Colonic mucosa (tissue), 4 donors: ENCODE data around the gene HBE1. TPM values are rescaled to one million over a fixed set of nuclear protein-coding genes. Genes with fewer than 3 reads are reported as not detected.
"Not testable (repeated sequence)": the region's sequence is repeated elsewhere in the genome, so short reads cannot be mapped to it uniquely, and the experiment has no call there.

Source experiments
- DNase-seq: peaks from one replicate; pipeline ENCODE4 v3.0.0-alpha.2; 2020
- H3K27ac ChIP-seq: fragments of 200-600 bp; one replicate; pipeline ENCODE4 v1.8.0; 2021
- H3K27me3 ChIP-seq: fragments of 200-600 bp; one replicate; pipeline ENCODE4 v1.8.0; 2021
- H3K36me3 ChIP-seq: fragments of 200-600 bp; one replicate; pipeline ENCODE4 v1.8.0; 2021
- H3K4me1 ChIP-seq: fragments of 200-600 bp; one replicate; pipeline ENCODE4 v1.8.0; 2021; ENCODE audit warnings: mild to moderate bottlenecking
- H3K4me3 ChIP-seq: fragments of 200-600 bp; one replicate; pipeline ENCODE4 v1.8.0; 2021
- H3K9ac ChIP-seq, 2 donors: one replicate each; pipeline ENCODE4 v1.7.0; 2013; ENCODE audit warnings: control low read depth in 2 of 2, low read depth in 2 of 2, low read length in 2 of 2
- H3K9me3 ChIP-seq: fragments of 200-600 bp; one replicate; pipeline ENCODE4 v1.8.0; 2021
- CTCF ChIP-seq: fragments of 200-600 bp; IDR thresholded peaks from one replicate; pipeline ENCODE4 v1.8.0; 2022; ENCODE audit warnings: antibody characterized with exemption, mild to moderate bottlenecking
- intact Hi-C: fragments of 100-400 bp; cut with DNase I; formaldehyde crosslinking; loops from one replicate; pipeline ENCODE4 v1.14.1; 2022
- total RNA-seq, 2 donors: library from RNA; stranded (reverse); fragmentation: NEBNext Ultra II Directional in 1 of 2; extraction: Animal tissue kit (Norgen Biotek cat#: 25700) in 1 of 2; gene quantifications; one replicate each; pipeline ENCODE4 v1.2.1, GENCODE V29; 2021
- donor health status: healthy.
- donor health status: DM: no; HTN: no; CAD: no.
- donor health status: DM: no; HTN: no; CAD: no.

Gene HBE1
- total RNA-seq, 2 donors from 2014 or later = 4.0 TPM; not detected in 1

GRCh38 chr11:5303626-5304025 is 33.9 kb upstream of the HBE1 start:
- no peak overlapping the region for H3K4me3 ChIP-seq
- intact Hi-C loops = no loop called here
- H3K9ac ChIP-seq = no peak overlapping the region
- no peaks in the 10 kb centered on the region for H3K36me3 ChIP-seq
- H3K27me3 ChIP-seq = no peaks in the 10 kb centered on the region
- no peaks in the 10 kb centered on the region for H3K9me3 ChIP-seq
- DNase-seq = no peak
- H3K27ac ChIP-seq = no peak overlapping the region
- no peaks in the 10 kb centered on the region for H3K4me1 ChIP-seq
- TF ChIP-seq CTCF = no peak

GRCh38 chr11:5301846-5302245 is 32.1 kb upstream of the HBE1 start, which contains the start of gene OR51B4:
OR51B4 (minus strand) TSS chr11:5301946; CDS start chr11:5301946, 0 bp downstream.
- Histone ChIP-seq H3K36me3 (no peaks in the 10 kb centered on the region), H3K27ac (no peak within 1 kb of the TSS), H3K9ac (no peak within 1 kb of the TSS), H3K9me3 (no peaks in the 10 kb centered on the region), H3K4me1 (no peaks in the 10 kb centered on the region), H3K4me3 (no peak within 1 kb of the TSS), H3K27me3 (no peaks in the 10 kb centered on the region)
- intact Hi-C loops = no loop called here
- no peak for TF ChIP-seq CTCF
- no peak for DNase-seq

GRCh38 chr11:5300251-5300650 is 30.5 kb upstream of the HBE1 start:
- H3K9me3 ChIP-seq = no peaks in the 10 kb centered on the region
- no peaks in the 10 kb centered on the region for H3K4me1 ChIP-seq
- no peak overlapping the region for H3K27ac ChIP-seq
- no peak for DNase-seq
- no peak overlapping the region for H3K9ac ChIP-seq
- H3K36me3 ChIP-seq = no peaks in the 10 kb centered on the region
- no peak overlapping the region for H3K4me3 ChIP-seq
- TF ChIP-seq CTCF = no peak
- no peaks in the 10 kb centered on the region for H3K27me3 ChIP-seq
- intact Hi-C loops = no loop called here

- no peak overlapping the region for H3K9ac ChIP-seq
- H3K9me3 ChIP-seq = no peaks in the 10 kb centered on the region
- intact Hi-C loops = no loop called here
- no peak for DNase-seq
- TF ChIP-seq CTCF = no peak
- no peaks in the 10 kb centered on the region for H3K4me1 ChIP-seq
- no peak overlapping the region for H3K27ac ChIP-seq
- no peak overlapping the region for H3K4me3 ChIP-seq
- no peaks in the 10 kb centered on the region for H3K36me3 ChIP-seq
- no peaks in the 10 kb centered on the region for H3K27me3 ChIP-seq
Observed at GRCh38 chr11:5298451-5298850, 28.7 kb upstream of the HBE1 start.

- intact Hi-C loops = no loop called here
- no peak overlapping the region for H3K27ac ChIP-seq
- no peaks in the 10 kb centered on the region for H3K9me3 ChIP-seq
- no peaks in the 10 kb centered on the region for H3K27me3 ChIP-seq
- no peaks in the 10 kb centered on the region for H3K36me3 ChIP-seq
- H3K4me3 ChIP-seq = no peak overlapping the region
- no peak for DNase-seq
- H3K9ac ChIP-seq = no peak overlapping the region
- TF ChIP-seq CTCF = no peak
- no peaks in the 10 kb centered on the region for H3K4me1 ChIP-seq
Observed at GRCh38 chr11:5297721-5298323, 28.1 kb upstream of the HBE1 start.

- H3K9me3 ChIP-seq, H3K4me1 ChIP-seq, intact Hi-C loops, H3K4me3 ChIP-seq, H3K27me3 ChIP-seq, DNase-seq, H3K9ac ChIP-seq, H3K36me3 ChIP-seq, H3K27ac ChIP-seq: not testable (repeated sequence)
Observed at GRCh38 chr11:5294342-5294995, 24.7 kb upstream of the HBE1 start.
